ENCODE data around the gene SLC2A1.

DNA sequence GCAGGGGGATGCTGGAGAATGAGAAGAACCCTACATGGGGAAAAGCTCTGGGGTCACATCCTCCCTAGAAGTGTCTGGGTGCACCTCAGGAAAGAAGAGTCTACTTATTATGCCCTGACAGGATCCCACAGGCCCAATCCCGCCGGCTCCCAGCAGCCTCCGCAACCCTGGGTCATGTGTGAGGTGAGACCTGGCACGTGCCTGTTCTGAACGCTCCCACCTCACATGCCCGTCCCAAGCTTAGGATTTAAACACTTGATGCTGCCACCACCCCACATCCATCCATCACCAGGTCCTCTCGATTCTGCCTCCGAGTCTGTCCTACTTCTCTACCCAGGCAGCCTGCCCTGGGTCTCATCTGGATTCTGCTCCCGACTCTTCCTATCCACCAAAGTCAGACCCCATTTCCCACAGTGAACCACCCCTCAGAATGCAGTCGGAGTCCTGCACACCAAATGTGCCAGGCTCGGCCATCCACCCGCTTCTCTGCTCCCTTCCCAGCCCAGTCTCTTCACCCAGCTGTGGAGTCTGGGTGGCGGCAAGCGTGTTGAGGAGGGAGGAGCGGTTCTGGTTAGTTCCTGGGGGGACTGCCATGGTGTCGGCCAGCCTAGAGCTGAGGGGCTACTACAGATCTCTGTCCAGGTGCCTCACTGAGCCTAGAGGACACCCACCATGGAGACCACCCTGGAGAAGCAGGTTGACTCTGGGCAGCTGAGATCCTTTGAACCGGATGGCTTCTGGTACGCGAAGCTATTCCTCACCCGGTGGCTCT, 23.9 kb downstream of the SLC2A1 start:
- TF ChIP-seq POLR2AphosphoS5 (IDR thresholded peaks at IDR 0.05; ENCODE audit: borderline replicate concordance, low read depth, low read length) (no peak), EZH2 (IDR thresholded peaks at IDR 0.05) (no peak), FOXP2 (optimal IDR thresholded peaks at IDR 0.05; ENCODE audit: control extremely low read depth, extremely low read length, insufficient read depth) (no peak)
